Body of pancreas (tissue), 4 donors: ENCODE results near the gene METTL24.

Experiments
- CTCF ChIP-seq, 7 experiments: fragments of 450-650 bp in 4 of 7; fragments of 200-600 bp in 3 of 7; sonication (generic) in 3 of 7; IDR thresholded peaks; one replicate each; pipeline ENCODE4 v1.5.1; 2016 to 2019; ENCODE audit warnings: antibody characterized with exemption in 7 of 7
- POLR2A ChIP-seq, 3 donors: fragments of 450-650 bp; IDR thresholded peaks; one replicate each; pipeline ENCODE4 v1.6.1; 2016; ENCODE audit warnings: antibody characterized with exemption in 3 of 3, mild to moderate bottlenecking in 2 of 3

GRCh38 chr6:110232450-110232849, 125.7 kb downstream of the METTL24 start:
- TF ChIP-seq POLR2A (IDR thresholded peaks at IDR 0.05) (no peak), CTCF (IDR thresholded peaks at IDR 0.05) (no peak)
